ENCODE results near the gene LIX1.

Gene LIX1

DNA sequence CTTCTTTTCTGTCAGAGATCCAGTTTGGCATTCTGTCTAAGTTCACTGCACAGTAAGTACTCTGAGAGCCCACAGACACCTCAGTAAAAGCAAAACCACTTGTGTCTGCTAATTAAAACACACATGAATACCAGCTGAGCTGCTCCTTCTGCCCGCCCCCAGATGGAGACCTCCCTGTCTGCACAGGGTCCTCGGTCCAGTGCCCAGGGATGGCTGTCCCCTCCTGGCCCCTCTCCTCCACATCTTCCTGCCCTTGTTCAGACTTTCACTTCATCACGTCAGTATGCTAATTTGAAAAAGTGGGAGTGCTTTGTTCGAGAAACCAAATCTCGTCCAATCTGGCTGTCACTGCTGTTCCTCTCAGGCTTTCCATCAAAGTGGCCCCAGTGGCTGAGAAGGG is 43.5 kb downstream of the LIX1 start:
- TF ChIP-seq, protein P1, sequence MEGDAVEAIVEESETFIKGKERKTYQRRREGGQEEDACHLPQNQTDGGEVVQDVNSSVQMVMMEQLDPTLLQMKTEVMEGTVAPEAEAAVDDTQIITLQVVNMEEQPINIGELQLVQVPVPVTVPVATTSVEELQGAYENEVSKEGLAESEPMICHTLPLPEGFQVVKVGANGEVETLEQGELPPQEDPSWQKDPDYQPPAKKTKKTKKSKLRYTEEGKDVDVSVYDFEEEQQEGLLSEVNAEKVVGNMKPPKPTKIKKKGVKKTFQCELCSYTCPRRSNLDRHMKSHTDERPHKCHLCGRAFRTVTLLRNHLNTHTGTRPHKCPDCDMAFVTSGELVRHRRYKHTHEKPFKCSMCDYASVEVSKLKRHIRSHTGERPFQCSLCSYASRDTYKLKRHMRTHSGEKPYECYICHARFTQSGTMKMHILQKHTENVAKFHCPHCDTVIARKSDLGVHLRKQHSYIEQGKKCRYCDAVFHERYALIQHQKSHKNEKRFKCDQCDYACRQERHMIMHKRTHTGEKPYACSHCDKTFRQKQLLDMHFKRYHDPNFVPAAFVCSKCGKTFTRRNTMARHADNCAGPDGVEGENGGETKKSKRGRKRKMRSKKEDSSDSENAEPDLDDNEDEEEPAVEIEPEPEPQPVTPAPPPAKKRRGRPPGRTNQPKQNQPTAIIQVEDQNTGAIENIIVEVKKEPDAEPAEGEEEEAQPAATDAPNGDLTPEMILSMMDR (IDR thresholded peaks at IDR 0.05; ENCODE audit: low read depth, low read length) = no peak
- Histone ChIP-seq H3K36me3 (no peaks in the 10 kb centered on the region), H3K9me3 (ENCODE audit: severe bottlenecking) (no peaks in the 10 kb centered on the region), H3K27ac (no peak overlapping the region), H3K27me3 (ENCODE audit: insufficient read depth, low read depth, severe bottlenecking) (no peaks in the 10 kb centered on the region), H3K4me3 (ENCODE audit: low read depth, low read length) (no peak overlapping the region)
- no peak for DNase-seq

DNA sequence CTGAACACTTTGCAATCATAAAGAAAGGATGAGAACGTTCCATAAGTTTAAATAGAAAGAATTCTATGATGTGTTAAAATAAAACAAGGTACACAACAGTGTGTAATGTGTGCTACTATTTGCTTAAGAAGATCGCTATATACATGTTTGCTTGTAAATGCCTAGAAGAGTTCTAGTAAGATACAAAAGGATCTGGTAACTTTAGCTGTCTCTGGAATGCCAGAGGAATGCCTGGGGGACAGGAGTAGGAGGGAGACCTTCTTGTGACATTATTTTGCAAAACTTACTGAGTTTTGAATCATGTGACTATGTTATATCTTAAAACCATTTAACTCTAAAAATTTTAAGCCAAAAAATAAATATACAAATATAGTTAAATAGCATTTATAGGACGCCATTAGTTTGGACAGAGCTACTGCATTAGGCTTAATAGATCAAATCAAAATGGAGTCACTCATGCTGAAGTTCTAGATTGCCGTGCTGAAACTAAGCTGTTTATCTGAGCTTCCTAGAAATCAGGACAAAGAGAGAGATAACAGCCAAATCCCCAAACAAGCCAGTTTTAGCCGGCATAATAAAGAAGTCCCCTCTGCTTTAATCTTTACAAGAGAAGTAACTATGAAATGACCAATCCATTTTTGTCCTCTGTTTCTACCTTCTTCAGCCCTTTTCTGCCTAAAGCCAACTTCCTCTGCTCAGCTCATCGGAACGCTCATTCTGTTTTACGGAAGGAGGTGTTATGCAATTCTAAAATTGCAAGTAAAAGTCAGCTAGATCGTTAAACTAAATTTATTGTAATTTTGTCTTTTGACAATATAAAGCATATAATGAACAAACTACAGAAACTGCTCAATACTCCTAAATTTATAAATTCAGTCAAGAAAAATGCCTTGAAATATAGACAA is 44.8 kb downstream of the LIX1 start:
- Histone ChIP-seq H3K27me3 (ENCODE audit: insufficient read depth, low read depth, severe bottlenecking) (no peaks in the 10 kb centered on the region), H3K36me3 (no peaks in the 10 kb centered on the region), H3K9me3 (ENCODE audit: severe bottlenecking) (no peaks in the 10 kb centered on the region), H3K27ac (no peak overlapping the region), H3K4me3 (ENCODE audit: low read depth, low read length) (no peak overlapping the region)
- no peak for DNase-seq
- TF ChIP-seq, protein P1 (IDR thresholded peaks at IDR 0.05; ENCODE audit: low read depth, low read length) = no peak

DNA sequence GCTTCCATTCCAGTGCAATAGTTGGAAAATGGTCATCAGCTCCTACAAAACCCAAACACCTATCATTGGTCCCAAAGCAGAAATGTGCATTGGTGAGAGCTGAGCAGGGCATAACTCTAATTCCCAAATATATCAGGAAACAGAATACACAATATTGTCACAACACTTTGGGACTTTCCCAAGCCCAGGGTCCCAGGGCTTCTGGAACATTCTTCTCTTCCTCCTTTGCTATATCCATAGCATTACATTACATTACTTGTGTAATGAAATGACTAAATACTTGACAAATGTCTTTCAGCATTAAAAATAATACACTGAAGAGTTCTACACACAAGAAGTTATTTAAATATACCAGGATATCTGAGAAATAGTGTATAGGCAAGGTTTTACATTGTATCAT is 45.6 kb downstream of the LIX1 start:
- no peaks in the 10 kb centered on the region for H3K27me3 ChIP-seq (ENCODE audit: insufficient read depth, low read depth, severe bottlenecking)
- H3K27ac ChIP-seq = no peak overlapping the region
- DNase-seq = no peak
- H3K4me3 ChIP-seq (ENCODE audit: low read depth, low read length) = no peak overlapping the region
- no peaks in the 10 kb centered on the region for H3K36me3 ChIP-seq
- H3K9me3 ChIP-seq (ENCODE audit: severe bottlenecking) = no peaks in the 10 kb centered on the region
- TF ChIP-seq, protein P1 (IDR thresholded peaks at IDR 0.05; ENCODE audit: low read depth, low read length) = no peak

DNA sequence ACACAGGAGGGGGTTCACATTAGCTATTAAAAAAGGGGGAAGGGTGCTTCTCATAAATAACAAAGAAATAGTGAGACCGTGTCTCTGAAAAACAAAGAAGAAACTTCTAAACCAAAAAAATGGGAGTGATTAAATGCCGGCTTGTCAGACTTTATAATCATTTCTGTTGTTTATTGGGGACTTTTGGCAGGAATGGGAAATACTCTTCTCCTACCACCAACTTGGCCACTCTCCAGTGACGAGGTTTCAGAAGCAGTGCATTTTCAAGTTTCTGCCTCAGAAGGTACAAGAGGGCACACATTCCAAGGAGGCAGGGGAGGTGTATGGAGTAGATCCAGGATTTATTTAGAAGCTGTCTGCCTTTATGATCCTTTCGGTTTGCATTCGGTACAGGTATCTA is 46.2 kb downstream of the LIX1 start:
- TF ChIP-seq, protein P1 (IDR thresholded peaks at IDR 0.05; ENCODE audit: low read depth, low read length) = no peak
- Histone ChIP-seq H3K27ac (no peak overlapping the region), H3K36me3 (no peaks in the 10 kb centered on the region), H3K27me3 (ENCODE audit: insufficient read depth, low read depth, severe bottlenecking) (no peaks in the 10 kb centered on the region), H3K9me3 (ENCODE audit: severe bottlenecking) (no peaks in the 10 kb centered on the region), H3K4me3 (ENCODE audit: low read depth, low read length) (no peak overlapping the region)
- DNase-seq = no peak

DNA sequence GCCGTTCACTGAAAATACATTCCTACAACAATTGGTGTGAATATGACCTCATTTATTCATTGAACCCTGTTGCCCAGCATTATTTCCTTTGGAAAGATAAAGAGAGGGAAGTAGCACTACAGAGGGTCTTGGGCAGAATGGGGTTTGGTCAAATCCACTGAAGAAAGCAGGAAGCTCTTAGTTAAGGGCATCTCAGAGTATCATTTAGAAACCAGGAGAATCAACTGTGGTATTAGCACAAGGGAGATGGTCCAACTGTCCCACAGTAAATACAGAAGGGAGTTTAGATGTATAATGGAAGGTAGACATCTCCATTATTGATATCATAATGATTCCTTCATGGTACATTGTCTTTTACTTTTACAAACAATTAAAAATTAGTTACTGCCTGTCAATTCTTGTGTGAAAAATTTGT is 47.1 kb downstream of the LIX1 start:
- no peak overlapping the region for H3K27ac ChIP-seq

More for the DNA sequence above, 47.1 kb downstream of the LIX1 start:
- Histone ChIP-seq H3K36me3 (no peaks in the 10 kb centered on the region), H3K27me3 (ENCODE audit: insufficient read depth, low read depth, severe bottlenecking) (no peaks in the 10 kb centered on the region), H3K4me3 (ENCODE audit: low read depth, low read length) (no peak overlapping the region), H3K9me3 (ENCODE audit: severe bottlenecking) (no peaks in the 10 kb centered on the region)
- TF ChIP-seq, protein P1 (IDR thresholded peaks at IDR 0.05; ENCODE audit: low read depth, low read length) = no peak
- no peak for DNase-seq

Data from WERI-Rb-1 (cell line).